Measurements from ENCODE around the gene LHFPL2. TPM values are rescaled to one million over a fixed set of nuclear protein-coding genes. Genes with fewer than 3 reads are reported as not detected.

The LHFPL2 gene
- total and polyA plus RNA-seq, 2 experiments from 2014 or later, result 10.6 to 50.8 TPM

DNA sequence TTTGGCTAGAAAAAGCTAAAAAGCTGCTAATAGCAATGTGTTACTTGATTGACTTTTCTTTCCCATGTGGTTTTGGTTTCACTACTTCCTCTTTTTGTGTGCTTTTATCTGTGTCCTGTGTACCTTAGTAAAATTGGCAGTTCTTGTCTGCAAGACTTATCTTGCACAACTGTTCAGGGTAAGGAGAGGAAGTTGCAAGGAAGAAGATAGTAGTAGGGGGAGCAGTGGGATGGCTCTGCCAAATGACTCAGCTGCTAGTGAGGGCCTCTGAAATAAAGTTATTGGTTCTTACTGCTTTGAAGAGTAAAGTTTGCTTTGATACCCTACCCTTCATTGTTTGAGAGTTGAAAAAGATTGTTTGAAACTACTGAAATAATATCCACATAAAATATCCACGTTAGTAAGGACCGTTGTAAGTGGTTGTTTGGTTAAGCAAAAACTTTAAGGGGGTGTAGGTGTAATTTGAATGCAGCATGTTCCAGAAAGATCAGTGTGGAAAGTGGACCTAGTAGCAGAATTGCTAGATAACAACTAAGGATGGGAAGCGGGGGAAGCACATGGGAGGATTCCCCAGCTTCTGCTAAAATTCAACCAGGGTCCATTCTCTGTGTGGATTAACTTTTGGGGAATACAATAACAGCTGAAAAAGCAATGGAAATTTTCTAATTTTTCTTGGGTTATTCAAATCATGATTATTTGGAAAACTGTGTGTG is 164.6 kb downstream of the LHFPL2 start:
- no peaks in the 10 kb centered on the region for H3F3A ChIP-seq (replicated peaks; ENCODE audit: low read depth)
- Mint-ChIP-seq H3K36me3 (ENCODE audit: low read depth) (peaks cover 23% of the 10 kb centered on the region), H3K27me3 (ENCODE audit: insufficient read depth, low read depth, poor library complexity) (peaks cover 2% of the 10 kb centered on the region), H3K27ac (peak overlapping the region; percentile 49; the same call in 1 of the 2 replicates), H3K4me3 (no peak overlapping the region), H3K4me1 (peaks cover 2% of the 10 kb centered on the region; the same call in 1 of the 3 replicates), H3K9me3 (no peaks in the 10 kb centered on the region)
- ATAC-seq, result no peak
- H4K20me1 ChIP-seq (replicated peaks; ENCODE audit: insufficient read depth), result no peaks in the 10 kb centered on the region; the same call in 1 of the 2 replicates
- no peak for DNase-seq (ENCODE audit: low spot score)
- no peak overlapping the region for H3K4me2 ChIP-seq
- TF ChIP-seq JUNB (IDR thresholded peaks at IDR 0.05; ENCODE audit: unreplicated experiment) (no peak), EZH2phosphoT487 (IDR thresholded peaks at IDR 0.05; ENCODE audit: unreplicated experiment) (no peak), POLR2AphosphoS5 (IDR thresholded peaks at IDR 0.05; ENCODE audit: low read depth) (0 out of 2 replicates have a peak, but pooled peaks have one; percentile 6), ZNF331 (CRISPR knock-in tag; IDR thresholded peaks at IDR 0.05; ENCODE audit: low read depth) (no peak)
- TF ChIP-seq, protein P1, sequence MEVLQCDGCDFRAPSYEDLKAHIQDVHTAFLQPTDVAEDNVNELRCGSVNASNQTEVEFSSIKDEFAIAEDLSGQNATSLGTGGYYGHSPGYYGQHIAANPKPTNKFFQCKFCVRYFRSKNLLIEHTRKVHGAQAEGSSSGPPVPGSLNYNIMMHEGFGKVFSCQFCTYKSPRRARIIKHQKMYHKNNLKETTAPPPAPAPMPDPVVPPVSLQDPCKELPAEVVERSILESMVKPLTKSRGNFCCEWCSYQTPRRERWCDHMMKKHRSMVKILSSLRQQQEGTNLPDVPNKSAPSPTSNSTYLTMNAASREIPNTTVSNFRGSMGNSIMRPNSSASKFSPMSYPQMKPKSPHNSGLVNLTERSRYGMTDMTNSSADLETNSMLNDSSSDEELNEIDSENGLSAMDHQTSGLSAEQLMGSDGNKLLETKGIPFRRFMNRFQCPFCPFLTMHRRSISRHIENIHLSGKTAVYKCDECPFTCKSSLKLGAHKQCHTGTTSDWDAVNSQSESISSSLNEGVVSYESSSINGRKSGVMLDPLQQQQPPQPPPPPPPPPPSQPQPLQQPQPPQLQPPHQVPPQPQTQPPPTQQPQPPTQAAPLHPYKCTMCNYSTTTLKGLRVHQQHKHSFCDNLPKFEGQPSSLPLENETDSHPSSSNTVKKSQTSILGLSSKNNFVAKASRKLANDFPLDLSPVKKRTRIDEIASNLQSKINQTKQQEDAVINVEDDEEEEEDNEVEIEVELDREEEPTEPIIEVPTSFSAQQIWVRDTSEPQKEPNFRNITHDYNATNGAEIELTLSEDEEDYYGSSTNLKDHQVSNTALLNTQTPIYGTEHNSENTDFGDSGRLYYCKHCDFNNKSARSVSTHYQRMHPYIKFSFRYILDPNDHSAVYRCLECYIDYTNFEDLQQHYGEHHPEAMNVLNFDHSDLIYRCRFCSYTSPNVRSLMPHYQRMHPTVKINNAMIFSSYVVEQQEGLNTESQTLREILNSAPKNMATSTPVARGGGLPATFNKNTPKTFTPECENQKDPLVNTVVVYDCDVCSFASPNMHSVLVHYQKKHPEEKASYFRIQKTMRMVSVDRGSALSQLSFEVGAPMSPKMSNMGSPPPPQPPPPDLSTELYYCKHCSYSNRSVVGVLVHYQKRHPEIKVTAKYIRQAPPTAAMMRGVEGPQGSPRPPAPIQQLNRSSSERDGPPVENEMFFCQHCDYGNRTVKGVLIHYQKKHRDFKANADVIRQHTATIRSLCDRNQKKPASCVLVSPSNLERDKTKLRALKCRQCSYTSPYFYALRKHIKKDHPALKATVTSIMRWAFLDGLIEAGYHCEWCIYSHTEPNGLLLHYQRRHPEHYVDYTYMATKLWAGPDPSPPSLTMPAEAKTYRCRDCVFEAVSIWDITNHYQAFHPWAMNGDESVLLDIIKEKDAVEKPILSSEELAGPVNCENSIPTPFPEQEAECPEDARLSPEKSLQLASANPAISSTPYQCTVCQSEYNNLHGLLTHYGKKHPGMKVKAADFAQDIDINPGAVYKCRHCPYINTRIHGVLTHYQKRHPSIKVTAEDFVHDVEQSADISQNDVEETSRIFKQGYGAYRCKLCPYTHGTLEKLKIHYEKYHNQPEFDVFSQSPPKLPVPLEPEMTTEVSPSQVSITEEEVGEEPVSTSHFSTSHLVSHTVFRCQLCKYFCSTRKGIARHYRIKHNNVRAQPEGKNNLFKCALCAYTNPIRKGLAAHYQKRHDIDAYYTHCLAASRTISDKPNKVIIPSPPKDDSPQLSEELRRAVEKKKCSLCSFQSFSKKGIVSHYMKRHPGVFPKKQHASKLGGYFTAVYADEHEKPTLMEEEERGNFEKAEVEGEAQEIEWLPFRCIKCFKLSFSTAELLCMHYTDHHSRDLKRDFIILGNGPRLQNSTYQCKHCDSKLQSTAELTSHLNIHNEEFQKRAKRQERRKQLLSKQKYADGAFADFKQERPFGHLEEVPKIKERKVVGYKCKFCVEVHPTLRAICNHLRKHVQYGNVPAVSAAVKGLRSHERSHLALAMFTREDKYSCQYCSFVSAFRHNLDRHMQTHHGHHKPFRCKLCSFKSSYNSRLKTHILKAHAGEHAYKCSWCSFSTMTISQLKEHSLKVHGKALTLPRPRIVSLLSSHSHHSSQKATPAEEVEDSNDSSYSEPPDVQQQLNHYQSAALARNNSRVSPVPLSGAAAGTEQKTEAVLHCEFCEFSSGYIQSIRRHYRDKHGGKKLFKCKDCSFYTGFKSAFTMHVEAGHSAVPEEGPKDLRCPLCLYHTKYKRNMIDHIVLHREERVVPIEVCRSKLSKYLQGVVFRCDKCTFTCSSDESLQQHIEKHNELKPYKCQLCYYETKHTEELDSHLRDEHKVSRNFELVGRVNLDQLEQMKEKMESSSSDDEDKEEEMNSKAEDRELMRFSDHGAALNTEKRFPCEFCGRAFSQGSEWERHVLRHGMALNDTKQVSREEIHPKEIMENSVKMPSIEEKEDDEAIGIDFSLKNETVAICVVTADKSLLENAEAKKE (CRISPR knock-in tag; IDR thresholded peaks at IDR 0.05), result no peak
- H2AFZ ChIP-seq, result no peak overlapping the region
- H3K9me2 ChIP-seq (ENCODE audit: insufficient read depth), result no peaks in the 10 kb centered on the region
- H3K27me3 ChIP-seq (ENCODE audit: insufficient read depth), result no peaks in the 10 kb centered on the region
- H3K36me3 ChIP-seq (ENCODE audit: insufficient read depth), result no peaks in the 10 kb centered on the region; the same call in 1 of the 2 replicates
- H3K27ac ChIP-seq (ENCODE audit: low read depth), result peak overlapping the region; percentile 34; the same call in 1 of the 2 replicates
- no peak overlapping the region for H3K4me3 ChIP-seq
- no peaks in the 10 kb centered on the region for H3K79me2 ChIP-seq (replicated peaks; ENCODE audit: insufficient read depth)
- no peaks in the 10 kb centered on the region for H3K4me1 ChIP-seq (ENCODE audit: insufficient read depth)

DNA sequence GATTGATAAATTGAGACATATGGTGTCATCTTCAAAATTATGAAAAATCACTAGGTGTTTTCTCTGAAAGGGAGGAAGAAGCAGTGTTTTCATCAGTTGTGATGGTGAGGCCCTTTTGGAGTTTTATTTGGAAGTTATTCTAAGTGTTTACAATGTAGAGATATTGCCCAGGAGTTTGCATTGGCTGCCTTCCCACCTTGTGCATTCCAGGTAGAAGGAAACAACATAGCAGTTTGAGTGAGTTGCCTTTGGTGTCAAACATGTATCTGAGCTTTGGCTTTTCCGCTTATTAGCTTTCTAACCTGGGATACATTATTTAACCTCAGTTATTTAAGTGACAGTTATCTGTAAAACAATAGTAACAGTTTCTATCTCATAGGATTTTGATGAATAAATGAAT is 165.6 kb downstream of the LHFPL2 start:
- Histone ChIP-seq H3K79me2 (replicated peaks; ENCODE audit: insufficient read depth) (no peaks in the 10 kb centered on the region), H3K36me3 (ENCODE audit: insufficient read depth) (no peaks in the 10 kb centered on the region), H3K4me3 (no peak overlapping the region), H2AFZ (no peak overlapping the region), H4K20me1 (replicated peaks; ENCODE audit: insufficient read depth) (no peaks in the 10 kb centered on the region; the same call in 1 of the 2 replicates), H3K27ac (ENCODE audit: low read depth) (no peak overlapping the region), H3F3A (replicated peaks; ENCODE audit: low read depth) (no peaks in the 10 kb centered on the region), H3K4me1 (ENCODE audit: insufficient read depth) (no peaks in the 10 kb centered on the region), H3K9me2 (ENCODE audit: insufficient read depth) (no peaks in the 10 kb centered on the region), H3K27me3 (ENCODE audit: insufficient read depth) (no peaks in the 10 kb centered on the region), H3K4me2 (no peak overlapping the region)
- H3K36me3 Mint-ChIP-seq (ENCODE audit: low read depth), result peaks cover 13% of the 10 kb centered on the region
- no peak for DNase-seq (ENCODE audit: low spot score)
- H3K27ac Mint-ChIP-seq, result no peak overlapping the region
- TF ChIP-seq ZNF331 (CRISPR knock-in tag; IDR thresholded peaks at IDR 0.05; ENCODE audit: low read depth), result no peak
- TF ChIP-seq, protein P2, sequence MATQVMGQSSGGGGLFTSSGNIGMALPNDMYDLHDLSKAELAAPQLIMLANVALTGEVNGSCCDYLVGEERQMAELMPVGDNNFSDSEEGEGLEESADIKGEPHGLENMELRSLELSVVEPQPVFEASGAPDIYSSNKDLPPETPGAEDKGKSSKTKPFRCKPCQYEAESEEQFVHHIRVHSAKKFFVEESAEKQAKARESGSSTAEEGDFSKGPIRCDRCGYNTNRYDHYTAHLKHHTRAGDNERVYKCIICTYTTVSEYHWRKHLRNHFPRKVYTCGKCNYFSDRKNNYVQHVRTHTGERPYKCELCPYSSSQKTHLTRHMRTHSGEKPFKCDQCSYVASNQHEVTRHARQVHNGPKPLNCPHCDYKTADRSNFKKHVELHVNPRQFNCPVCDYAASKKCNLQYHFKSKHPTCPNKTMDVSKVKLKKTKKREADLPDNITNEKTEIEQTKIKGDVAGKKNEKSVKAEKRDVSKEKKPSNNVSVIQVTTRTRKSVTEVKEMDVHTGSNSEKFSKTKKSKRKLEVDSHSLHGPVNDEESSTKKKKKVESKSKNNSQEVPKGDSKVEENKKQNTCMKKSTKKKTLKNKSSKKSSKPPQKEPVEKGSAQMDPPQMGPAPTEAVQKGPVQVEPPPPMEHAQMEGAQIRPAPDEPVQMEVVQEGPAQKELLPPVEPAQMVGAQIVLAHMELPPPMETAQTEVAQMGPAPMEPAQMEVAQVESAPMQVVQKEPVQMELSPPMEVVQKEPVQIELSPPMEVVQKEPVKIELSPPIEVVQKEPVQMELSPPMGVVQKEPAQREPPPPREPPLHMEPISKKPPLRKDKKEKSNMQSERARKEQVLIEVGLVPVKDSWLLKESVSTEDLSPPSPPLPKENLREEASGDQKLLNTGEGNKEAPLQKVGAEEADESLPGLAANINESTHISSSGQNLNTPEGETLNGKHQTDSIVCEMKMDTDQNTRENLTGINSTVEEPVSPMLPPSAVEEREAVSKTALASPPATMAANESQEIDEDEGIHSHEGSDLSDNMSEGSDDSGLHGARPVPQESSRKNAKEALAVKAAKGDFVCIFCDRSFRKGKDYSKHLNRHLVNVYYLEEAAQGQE (IDR thresholded peaks at IDR 0.05; ENCODE audit: unreplicated experiment), result no peak
- H3K9me3 Mint-ChIP-seq, result no peaks in the 10 kb centered on the region
- ATAC-seq, result no peak
- no peak overlapping the region for H3K4me3 Mint-ChIP-seq
- H3K27me3 Mint-ChIP-seq (ENCODE audit: insufficient read depth, low read depth, poor library complexity), result peaks cover 2% of the 10 kb centered on the region
- H3K4me1 Mint-ChIP-seq, result peaks cover 2% of the 10 kb centered on the region; the same call in 1 of the 3 replicates
